ENCODE measurements around the gene KLF11. TPM values are rescaled to one million over a fixed set of nuclear protein-coding genes. Genes with fewer than 3 reads are reported as not detected.

KLF11 gene
- total RNA-seq, 4 donors from 2014 or later = 42.5 to 86.1 (median 61.2) TPM

DNA sequence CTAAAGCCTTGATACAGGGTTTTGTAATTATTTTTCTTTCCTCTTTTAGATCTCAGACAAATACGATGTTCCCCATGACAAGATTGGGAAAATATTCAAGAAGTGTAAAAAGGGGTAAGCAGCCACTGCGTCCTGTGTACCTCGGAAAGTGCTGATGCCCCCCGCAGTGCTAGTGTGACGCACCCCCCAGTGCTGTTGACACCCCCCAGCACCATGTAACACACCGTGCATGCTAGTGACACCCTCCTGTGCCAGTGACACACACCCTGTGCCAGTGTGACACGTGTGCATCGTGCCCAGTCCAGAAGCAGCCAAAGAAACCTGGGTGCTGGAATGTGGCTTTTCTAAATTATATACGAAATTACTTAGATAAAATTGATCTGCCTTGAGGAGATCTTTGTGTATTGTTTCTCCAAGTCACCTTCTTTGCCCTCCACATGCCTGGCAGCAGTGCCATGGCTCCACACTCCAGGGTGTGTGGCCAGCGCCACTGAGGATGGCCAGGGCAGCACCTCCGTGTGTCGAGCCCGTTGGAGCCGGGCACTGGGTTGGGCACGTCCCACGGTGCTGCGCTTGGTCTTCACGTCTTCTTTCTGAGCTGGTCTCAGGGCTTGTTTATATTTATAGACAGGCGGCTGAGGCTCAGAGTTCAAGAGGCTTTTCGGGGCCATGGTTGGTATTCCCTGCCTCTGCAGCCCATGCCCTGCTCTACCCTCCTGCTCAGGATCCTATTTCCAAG lies 44.3 kb upstream of the KLF11 start:
- WGBS, 2 donors = 84 to 89% methylated on average over 20 of the region's 20 CpGs
- DNase-seq (ENCODE audit: low spot score in 2 of 2) = peak in 1 of 2 donors; percentile 71
- no peak overlapping the region for H3K4me3 ChIP-seq (ENCODE audit: low read depth, poor library complexity, severe bottlenecking)
- intact Hi-C loops (cut with DNase I; ENCODE audit: low total_unique reads) = no loop called here
- TF ChIP-seq POLR2A (IDR thresholded peaks at IDR 0.05) = no peak
- TF ChIP-seq, protein P1, sequence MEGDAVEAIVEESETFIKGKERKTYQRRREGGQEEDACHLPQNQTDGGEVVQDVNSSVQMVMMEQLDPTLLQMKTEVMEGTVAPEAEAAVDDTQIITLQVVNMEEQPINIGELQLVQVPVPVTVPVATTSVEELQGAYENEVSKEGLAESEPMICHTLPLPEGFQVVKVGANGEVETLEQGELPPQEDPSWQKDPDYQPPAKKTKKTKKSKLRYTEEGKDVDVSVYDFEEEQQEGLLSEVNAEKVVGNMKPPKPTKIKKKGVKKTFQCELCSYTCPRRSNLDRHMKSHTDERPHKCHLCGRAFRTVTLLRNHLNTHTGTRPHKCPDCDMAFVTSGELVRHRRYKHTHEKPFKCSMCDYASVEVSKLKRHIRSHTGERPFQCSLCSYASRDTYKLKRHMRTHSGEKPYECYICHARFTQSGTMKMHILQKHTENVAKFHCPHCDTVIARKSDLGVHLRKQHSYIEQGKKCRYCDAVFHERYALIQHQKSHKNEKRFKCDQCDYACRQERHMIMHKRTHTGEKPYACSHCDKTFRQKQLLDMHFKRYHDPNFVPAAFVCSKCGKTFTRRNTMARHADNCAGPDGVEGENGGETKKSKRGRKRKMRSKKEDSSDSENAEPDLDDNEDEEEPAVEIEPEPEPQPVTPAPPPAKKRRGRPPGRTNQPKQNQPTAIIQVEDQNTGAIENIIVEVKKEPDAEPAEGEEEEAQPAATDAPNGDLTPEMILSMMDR (IDR thresholded peaks at IDR 0.05) = no peak

DNA sequence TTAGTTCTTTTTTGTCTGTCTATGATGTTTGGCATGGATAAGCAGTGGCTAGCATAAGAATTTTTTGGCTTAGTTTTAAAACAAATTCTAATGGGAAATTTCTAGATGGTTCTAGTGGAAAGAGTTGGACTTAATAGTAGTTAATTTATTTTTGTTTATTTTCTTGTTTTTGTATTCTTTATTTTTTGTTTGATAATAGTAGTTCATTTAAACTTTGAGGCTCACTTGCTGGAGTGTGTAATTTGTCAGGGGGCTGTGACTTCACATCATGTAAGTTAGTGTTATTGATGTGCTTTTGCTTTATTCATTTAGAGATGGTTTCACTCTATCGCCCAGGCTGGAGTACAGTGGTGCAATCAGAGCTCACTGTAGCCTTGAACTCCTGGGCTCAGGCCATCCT lies 43.7 kb upstream of the KLF11 start:
- WGBS, 2 donors = 94 to 100% methylated on average over 1 of the region's 1 CpG
- H3K4me3 ChIP-seq (ENCODE audit: low read depth, poor library complexity, severe bottlenecking) = no peak overlapping the region
- TF ChIP-seq, protein P1 (IDR thresholded peaks at IDR 0.05) = no peak
- no peak for TF ChIP-seq POLR2A (IDR thresholded peaks at IDR 0.05)
- intact Hi-C loops (cut with DNase I; ENCODE audit: low total_unique reads) = no loop called here
- DNase-seq (ENCODE audit: low spot score in 2 of 2) = no peak

DNA sequence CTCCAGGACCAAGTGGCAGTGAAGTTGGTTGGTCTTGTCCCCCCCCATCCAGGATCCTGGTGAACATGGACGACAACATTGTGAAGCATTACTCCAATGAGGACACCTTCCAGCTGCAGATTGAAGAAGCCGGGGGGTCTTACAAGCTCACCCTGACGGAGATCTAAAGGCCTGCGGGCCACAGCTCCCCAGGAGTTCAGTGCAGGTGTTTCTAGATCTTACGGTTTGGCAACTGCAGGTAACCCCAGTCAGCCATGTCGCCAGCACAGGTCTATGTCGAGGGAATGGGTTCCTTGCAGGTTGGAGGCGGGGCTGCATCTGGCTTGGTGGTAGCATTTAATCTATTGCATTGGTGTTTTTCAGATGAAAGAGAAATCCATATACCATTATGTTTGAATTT lies 42.8 kb upstream of the KLF11 start:
- TF ChIP-seq, protein P1 (IDR thresholded peaks at IDR 0.05) = no peak
- no peak for TF ChIP-seq POLR2A (IDR thresholded peaks at IDR 0.05)
- intact Hi-C loops (cut with DNase I; ENCODE audit: low total_unique reads) = no loop called here
- no peak overlapping the region for H3K4me3 ChIP-seq (ENCODE audit: low read depth, poor library complexity, severe bottlenecking)
- WGBS, 2 donors = 92 to 93% methylated on average over 8 of the region's 8 CpGs
- DNase-seq (ENCODE audit: low spot score in 2 of 2) = peak in 1 of 2 donors; percentile 70

DNA sequence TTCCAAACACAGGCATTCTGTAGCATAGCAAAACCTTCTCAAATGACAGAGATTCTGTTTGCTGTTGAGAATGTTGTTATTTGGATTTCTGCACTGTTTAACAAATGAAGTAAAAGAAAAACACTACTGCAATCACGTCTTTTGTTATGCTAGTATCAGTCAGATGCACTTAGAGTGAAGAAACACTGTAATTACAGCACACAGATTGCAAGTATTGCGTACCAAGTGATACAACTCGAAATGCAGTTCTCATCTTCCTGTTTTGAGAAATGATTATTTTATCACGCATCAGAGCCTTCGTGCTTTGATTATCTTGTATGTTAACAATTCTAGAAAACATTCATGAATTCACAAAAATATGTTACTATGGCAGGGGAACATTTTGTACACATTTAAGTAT lies 41.8 kb upstream of the KLF11 start:
- no peak for DNase-seq (ENCODE audit: low spot score in 2 of 2)
- H3K4me3 ChIP-seq (ENCODE audit: low read depth, poor library complexity, severe bottlenecking) = no peak overlapping the region
- intact Hi-C loops (cut with DNase I; ENCODE audit: low total_unique reads) = no loop called here
- TF ChIP-seq, protein P1 (IDR thresholded peaks at IDR 0.05) = no peak
- 84 to 86% methylated on average over 5 of the region's 5 CpGs for WGBS, 2 donors

DNA sequence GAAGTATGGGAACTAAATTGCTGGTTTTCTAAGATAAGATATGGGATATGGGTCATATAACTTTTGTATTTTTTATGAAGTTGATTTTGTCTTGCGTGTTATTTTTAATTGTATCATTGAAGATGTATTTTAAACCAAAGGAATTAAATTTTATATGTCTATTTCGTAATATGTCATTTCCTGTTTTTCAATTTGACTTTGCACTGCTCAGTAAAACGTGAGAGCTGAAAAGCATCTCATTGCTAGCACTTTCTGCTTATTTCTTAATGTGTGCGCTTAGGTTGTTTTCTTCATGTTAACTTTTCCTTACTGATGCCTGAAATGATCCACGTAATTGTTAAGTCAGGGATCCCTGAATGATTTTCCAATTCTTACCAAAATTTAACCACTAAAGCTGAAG lies 41.2 kb upstream of the KLF11 start:
- 78 to 80% methylated on average over 5 of the region's 5 CpGs for WGBS, 2 donors
- intact Hi-C loops (cut with DNase I; ENCODE audit: low total_unique reads) = no loop called here
- no peak for TF ChIP-seq POLR2A (IDR thresholded peaks at IDR 0.05)
- TF ChIP-seq, protein P1 (IDR thresholded peaks at IDR 0.05) = no peak
- no peak overlapping the region for H3K4me3 ChIP-seq (ENCODE audit: low read depth, poor library complexity, severe bottlenecking)
- DNase-seq (ENCODE audit: low spot score in 2 of 2) = no peak

DNA sequence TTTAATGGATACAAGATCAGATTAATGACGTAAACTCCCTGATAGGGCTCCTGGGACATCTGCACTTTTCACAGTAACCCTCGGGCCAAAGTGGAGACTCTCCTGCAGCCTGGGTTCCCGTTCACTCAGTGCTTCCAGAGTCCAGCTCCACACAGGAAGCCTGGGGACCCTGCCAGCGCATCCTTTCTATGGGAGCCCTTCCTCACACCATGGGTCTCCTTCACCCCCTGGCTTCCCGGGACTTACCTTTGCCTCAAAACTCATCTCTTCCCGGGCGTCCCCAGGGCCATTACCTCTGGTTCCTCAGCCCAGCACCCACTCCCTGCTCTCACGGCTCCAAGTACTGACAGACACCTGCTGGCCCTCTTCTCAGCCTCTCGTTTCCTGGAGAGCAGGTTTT lies 40.7 kb upstream of the KLF11 start:
- TF ChIP-seq POLR2A (IDR thresholded peaks at IDR 0.05) = no peak
- TF ChIP-seq, protein P1 (IDR thresholded peaks at IDR 0.05) = no peak
- intact Hi-C loops (cut with DNase I; ENCODE audit: low total_unique reads) = no loop called here
- 91 to 94% methylated on average over 9 of the region's 9 CpGs for WGBS, 2 donors
- no peak overlapping the region for H3K4me3 ChIP-seq (ENCODE audit: low read depth, poor library complexity, severe bottlenecking)
- peak in 1 of 2 donors; percentile 81 for DNase-seq (ENCODE audit: low spot score in 2 of 2)

All from lower leg skin (tissue), 4 donors.